HG03066 (cell line): ENCODE data around the gene GBP2.

Source experiments
- ATAC-seq: cut with Tn5 transposase; IDR thresholded peaks from one replicate; pipeline ENCODE4 v1.9.1; 2021; ENCODE audit warnings: low read depth; ENCODE audit not compliant: unreplicated experiment

The GBP2 gene

DNA sequence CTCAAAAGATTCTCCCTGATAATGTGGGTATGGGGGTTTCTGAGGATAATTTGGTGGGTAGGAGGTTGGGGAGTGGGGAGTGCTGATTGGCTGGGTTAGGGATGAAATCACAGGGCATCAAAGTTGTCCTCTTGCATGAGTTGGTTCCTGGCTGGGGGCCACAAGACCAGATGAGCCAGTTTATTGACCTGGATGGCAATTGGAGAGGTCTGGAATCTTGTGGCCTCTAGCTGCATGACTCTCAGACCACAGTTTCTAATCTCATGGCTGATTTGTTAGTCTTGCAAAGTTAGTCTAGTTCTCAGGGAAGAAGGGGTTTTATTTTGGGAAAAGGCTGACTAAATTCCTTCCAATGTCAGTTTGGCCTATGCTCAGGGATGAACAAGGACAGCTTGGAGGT is 57.6 kb downstream of the GBP2 start:
- ATAC-seq = no peak

DNA sequence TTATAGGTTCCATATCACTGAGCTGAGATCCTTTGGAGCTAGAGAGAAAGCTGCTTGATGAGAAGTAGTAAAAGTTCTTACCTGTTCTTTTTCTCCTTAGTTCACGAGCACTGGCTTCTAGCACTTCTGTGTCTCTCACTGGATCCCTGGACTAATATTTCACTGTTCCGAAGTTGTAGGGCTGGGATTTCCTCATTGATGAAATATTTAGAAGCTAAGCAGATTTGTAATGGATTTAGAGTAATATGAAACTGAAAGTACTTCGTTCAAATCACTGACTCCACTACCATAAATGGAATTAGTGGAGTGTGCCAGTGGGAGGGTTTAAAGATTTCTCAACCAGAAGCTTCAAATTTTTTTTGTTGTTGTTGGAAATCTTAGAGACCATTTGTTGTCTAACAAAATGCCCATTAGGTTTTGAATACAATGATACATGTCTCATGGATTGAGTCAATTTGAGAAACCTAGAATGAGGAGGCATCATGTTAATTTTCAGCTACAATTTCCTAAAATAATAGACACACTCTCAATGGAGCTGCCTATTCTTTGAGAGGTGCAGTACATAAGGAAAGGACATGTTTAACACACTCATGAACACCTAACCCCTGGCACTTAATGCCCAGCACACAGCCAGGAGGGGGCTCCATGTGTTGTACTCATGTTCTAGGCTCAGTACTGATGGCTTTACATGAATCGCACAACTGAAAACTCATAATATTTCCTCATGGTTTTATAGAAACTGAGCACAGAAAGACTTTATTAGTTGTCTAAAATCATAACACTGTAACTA is 60.6 kb downstream of the GBP2 start, which contains the start of gene GBP1:
GBP1 (minus strand) TSS at position 130 of the 790 bp plus-strand sequence. CDS start 1,974 bp downstream, outside the sequence.
- ATAC-seq = peak; percentile 66

DNA sequence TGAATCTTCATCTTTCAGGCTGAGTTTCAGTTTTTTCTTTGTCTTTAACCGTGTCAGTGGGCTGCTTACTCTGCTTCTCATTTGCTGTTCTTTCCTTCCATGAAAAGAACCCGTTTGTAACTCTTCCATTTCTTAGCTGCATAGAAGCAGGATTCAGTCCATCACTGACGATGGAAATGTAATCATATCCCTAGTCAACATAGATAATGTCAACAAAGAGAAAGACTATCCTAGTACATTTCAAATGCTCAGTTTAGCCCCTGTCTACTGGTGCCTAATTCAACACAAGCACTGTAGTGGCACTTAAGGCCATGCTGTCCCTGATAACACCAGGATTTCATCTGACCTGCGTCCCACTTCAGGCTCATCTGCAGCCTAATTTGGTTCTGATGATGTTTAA is 61.3 kb downstream of the GBP2 start:
- peak; percentile 40 for ATAC-seq

DNA sequence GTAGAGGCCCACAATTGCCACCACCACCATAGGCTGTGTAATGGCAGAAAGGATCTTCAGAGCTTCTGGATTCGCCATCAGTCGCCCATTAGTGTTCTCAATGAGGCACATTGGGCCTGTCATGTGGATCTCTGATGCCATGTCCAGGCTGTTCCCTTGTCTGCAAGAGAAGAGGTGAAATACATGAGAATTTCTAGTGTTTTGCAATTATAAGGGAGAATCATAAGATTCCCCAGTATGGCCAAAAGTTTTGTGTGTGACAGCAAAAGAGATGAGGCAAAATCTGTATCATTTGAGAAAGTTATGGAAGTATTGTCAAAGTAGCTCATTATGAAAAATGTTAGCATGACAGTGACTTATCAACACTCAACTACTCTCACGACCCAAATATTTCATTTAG is 62.8 kb downstream of the GBP2 start:
- ATAC-seq = no peak

DNA sequence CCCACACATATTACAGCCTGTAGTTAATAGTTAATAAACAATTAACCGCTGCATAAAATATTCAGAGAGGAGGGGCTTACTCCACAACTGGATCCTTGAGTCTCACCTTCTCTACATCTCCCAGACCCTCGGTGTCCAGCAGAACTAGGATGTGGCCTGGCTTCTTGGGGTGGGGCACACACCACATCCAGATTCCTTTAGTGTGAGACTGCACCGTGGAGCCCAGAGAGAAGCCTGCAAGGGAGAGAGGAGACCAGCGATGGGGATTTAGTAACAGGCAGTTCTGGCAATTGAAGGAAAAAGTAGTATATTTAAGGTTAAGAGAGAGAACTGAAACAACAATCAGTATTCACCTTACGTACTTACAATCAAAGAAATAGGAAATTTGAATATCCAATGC is 65.8 kb downstream of the GBP2 start:
- no peak for ATAC-seq
